GM21717 (cell line): ENCODE results near the gene SH3GLB1.
A peak's percentile ranks its signal among the peaks of the same experiment; 100 is the strongest.
"Not testable (repeated sequence)": the region's sequence is repeated elsewhere in the genome, so short reads cannot be mapped to it uniquely, and the experiment has no call there.

ENCODE experiments used
- ATAC-seq: cut with Tn5 transposase; IDR thresholded peaks from one replicate; pipeline ENCODE4 v1.9.1; 2021; ENCODE audit warnings: mild to moderate bottlenecking, moderate library complexity; ENCODE audit not compliant: unreplicated experiment

SH3GLB1 gene

DNA sequence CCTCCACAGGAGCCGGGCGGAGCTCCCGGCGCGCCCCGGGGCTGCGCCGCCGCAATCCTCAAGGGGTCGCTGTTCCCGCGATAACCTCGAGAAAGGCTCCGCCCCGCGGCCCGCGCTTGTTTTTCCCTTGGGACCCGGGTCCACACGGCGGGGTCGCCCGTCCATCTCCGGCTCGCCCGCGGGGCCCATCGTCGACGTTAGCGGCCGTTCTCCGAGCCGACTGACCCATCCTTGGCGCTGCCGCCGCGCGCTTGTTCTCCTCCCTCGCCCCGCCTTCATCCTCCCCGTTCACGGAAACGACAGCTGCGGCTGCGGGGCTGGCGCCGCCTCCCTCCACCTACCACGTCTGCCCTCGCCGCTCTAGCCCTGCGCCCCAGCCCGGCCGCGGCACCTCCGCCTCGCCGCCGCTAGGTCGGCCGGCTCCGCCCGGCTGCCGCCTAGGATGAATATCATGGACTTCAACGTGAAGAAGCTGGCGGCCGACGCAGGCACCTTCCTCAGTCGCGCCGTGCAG lies at the start of gene SH3GLB1:
SH3GLB1 (plus strand) TSS at position 119 of the 514 bp plus-strand sequence; CDS start at position 443, 324 bp downstream.
- ATAC-seq = peak; percentile 91

DNA sequence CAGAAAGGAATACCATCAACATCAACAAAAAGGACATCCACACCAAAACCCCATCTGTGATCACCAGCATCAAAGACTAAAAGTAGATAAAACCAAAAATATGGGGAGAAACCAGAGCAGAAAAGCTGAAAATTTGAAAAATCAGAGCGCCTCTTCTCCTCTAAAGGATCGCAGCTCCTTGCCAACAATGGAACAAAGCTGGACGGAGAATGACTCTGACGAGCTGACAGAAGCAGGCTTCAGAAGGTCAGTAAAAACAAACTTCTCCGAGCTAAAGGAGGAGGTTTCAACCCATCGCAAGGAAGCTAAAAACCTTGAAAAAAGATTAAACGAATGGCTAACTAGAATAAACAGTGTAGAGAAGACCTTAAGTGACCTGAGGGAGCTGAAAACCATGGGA lies 46.0 kb upstream of the SH3GLB1 start:
- ATAC-seq = not testable (repeated sequence)

DNA sequence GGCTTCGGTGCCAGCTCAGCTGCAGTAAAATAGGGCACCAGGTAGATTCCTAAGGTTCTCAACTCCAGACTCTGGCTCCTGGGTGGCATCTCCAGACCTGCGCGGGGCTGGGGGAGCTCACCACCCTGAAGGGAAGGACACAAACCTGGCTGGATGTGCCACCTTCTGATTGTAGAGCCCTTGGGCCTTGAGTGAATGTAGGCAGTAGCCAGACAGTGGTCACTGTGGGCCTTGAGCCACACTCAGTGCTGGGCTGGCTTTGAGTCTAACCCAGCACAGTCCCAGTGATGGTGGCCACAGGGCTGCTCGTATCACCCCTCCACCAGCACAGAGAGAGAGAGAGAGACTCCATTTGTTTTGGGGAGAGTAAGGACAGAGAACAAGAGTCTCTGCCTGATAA lies 38.0 kb upstream of the SH3GLB1 start:
- ATAC-seq = no peak

DNA sequence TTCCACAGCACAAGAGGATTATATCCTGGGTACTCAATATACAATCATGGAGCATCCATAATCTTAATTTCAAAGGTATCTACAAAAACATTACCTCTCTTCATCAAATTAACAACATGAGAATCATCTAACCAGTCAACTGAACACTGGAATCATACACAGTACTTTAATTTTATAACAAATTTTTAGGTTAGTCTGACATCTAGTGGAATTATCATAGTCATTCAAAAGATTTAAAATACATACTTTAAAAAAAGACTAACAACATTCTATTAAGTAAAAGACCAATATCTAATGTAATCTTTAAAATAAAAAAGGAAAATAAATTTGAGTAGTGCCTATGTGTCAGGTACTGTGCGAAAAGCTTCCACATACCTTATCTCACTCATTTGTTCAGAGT lies 16.8 kb upstream of the SH3GLB1 start:
- no peak for ATAC-seq

DNA sequence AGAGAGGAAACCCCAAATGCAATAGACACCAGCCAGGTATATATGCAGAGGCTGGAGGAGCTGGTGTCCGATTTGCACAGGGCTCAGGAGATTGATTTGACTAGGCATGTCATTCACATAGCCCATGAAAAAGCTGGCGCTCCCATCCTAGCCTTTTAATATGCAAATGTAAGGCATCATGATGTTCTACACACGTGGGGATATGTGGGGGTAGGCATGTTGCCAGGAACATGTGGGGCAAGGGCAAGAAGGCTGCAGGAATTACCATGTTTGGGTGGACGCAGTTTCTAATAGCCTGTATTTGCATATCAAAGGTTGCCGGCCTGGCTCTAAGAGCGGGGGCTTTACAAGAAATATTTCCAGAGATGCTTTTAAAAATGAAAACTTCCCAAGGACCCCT lies 11.7 kb upstream of the SH3GLB1 start:
- no peak for ATAC-seq

DNA sequence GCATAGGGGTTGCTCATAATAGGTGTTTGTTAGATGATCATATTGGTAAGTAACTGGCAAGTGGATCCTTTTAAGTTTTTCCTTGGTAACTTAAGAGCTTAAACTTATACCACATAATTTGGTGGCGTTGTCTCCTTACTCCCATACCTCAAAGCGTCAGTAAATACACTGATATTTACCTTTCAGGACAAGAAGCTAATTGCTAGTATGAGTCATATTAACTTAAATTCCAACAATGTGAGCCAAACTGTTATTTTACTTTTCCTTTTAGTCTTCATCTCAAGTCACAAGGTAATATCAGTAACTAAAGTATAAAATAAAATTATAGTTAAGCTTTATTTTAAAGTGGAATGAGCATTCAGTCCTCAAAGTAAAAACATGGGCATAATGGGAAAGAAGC lies 9.0 kb upstream of the SH3GLB1 start:
- ATAC-seq = no peak

DNA sequence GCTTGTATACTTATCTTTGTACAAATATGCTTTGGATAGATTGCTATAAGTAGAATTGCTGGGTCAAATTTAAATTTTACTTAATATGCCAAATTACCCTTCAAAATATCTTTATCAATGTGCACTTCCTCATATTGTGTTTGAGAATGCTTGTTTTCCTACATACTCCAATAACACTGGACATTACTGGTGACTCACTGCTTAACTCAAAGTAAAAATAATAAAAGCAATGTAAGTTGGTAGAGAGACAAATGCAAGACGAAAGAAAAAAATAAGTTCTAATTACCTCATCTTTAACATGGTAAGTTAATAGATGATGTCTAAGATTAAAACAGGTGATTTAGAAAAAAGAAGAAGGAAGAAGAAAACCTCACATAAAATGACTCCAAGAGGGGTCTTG lies 7.9 kb upstream of the SH3GLB1 start:
- no peak for ATAC-seq

DNA sequence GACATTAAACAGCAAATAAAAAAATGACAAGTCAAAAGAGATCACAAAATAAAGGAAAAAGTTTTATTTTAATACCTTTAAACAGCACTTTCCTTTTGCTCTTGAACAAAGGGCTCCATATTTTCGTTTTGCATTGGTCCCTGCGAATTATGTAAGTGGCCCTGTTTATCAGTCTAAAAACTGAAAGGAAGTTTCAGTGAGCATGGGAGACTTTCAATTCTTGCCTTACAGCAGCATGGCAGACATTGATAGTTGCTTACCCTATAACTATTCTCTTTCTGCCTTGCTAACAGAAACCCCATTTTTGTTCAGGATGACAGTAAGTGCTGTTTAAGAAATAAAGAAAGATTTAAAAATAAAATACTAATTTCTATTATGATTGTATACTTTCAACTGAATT lies 5.2 kb upstream of the SH3GLB1 start:
- peak; percentile 50 for ATAC-seq

DNA sequence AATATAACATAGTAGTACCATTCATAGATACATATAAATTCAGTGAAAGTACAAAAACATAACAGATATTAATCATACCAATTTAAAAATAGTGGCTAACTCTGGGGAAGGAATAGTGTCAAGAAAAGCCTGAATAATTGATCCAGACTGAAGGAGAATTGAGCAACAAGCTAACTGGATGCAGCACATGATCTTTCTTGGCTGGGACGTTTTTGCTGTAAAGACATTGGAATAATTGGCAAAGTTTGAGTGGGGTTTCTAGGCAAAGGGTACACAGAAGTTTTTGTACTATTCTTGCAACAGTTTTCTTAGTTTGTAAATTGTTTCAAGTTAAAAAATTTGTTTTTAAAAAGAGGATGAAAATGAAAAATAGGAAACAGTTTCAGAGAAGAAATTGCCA lies 2.6 kb upstream of the SH3GLB1 start:
- no peak for ATAC-seq

DNA sequence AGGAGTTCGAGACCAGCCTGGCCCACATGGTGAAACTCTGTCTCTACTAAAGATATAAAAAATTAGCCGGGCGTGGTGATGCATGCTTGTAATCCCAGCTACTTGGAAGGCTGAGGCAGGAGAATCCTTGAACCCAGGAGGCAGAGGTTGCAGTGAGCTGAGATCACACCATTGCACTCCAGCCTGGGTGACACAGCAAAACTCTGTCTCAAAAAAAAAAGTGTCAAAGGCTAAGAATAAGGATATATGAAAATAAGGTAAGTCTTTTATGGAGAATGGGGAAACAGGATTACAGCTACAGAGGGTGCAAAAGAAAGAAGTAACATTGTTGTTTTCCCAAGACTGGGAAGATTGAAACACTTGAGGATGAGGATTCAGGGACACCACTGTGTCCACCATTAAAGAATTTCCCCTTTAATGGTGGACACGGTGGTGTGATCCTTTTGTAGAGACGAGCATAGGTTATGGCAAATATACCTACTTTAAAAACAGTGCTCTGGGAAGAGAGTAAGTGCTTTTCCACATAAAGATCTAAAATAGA lies 1.4 kb upstream of the SH3GLB1 start:
- not testable (repeated sequence) for ATAC-seq

DNA sequence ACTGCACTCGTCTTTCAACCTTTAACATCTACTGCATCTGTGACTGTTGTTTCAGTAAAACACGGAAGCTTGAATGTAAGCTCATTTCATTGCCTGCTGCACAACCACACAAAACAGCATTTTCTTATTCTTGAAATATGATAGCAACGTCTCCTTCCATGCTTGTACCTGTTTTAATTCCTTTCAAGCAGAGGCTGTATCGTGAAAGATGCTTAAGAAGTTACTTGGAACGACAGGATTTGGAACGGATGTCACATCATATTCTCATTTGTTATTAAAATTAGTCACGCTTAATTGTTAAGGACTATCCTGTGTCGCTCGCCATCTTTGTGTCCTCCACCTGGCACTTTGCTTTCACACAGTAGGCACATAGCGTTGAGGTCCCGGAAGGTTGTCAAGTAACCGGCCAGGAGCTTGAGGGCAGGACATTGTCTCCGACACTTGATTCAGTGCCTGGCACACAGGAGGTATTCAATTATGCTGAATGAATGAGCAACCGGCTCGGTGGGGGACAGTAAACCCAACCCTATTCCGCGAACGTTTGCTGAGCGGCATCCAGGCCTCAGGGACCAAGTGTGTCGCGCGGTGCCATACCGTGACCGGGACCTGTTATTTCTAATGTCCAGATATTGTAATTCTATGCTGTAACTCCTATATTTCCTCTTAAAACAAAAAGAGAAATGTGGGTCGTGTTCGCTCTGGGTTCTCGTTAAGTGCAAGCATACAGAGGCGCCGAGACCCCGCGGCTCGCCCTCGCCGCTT lies 499 bp upstream of the SH3GLB1 start:
- peak; percentile 39 for ATAC-seq

DNA sequence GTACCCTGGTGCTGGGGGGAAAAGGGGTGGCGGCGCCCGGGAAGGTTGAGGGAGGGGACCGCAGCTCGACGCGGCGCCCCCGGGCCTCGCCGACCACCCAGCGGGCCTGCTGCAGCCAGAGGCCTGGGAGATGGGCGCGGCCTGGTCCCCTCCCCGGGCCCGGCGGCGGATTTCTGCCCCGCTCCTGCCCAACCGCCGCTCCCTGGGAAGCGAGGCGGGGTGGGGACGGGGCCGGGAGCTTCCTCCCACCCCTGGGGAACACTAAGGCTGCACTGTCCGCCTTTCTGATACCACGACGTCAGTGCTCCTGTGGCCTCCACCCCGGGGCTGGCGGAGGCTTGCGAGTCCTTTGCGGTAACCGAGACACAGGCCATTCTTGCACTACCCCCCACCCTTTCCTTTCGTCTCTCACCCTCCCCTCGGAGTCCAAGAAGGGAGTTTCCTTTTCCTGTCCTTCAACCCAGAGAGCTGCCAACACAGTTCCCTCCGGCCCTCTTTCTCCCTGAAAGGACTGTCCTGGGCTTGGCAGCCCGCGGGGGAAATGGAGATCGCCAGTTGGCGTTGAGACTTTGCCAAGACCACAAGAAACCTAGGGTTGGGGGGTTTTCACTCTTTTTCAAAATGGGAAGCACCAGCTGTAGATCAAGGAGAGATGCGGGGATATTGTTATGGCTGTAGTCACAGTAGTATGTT lies 742 bp downstream of the SH3GLB1 start:
- peak; percentile 40 for ATAC-seq

DNA sequence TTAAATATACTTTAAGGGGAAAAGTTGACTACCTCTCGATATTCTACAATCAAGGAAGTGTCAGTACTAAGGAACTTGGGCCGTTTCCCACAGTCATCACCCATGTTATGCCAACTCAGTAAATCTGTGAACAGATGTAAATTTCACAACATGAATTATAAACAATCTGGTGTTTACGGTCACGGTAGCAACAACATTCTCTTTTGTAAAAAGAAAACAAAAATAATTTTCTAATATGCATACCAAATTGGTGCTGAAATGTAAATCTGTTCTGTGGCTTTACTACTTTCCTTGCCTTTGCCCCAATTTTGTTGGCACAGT lies 1.2 kb downstream of the SH3GLB1 start:
- ATAC-seq = no peak

DNA sequence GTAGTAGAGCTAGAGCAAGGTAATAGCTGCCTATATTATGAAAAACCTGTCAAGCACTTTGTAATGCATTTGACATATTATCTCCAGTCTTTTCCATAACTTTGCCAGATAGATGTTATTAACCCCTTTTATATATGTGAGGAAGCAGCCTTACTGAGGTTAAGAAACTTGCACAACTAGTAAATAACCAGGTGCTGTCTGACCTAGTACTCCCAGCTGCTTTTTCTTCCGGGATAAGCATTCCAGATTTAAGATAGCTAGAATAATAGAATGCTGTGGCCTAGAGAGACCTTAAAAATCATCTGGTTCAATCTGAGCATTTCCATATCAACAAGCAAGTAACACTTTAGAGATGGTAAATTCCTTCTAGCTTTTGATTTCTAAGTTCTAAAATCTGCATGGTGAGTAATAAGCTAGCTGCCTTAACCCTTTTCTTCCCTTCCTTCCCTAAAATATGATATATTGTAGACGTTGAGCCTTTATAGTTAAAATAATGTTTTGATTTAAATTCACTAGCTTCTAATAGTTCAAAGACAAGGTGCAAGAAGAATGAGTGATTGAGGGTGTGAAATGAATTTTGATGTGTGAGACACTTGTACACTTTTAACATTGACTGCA lies 1.8 kb downstream of the SH3GLB1 start:
- ATAC-seq = no peak

DNA sequence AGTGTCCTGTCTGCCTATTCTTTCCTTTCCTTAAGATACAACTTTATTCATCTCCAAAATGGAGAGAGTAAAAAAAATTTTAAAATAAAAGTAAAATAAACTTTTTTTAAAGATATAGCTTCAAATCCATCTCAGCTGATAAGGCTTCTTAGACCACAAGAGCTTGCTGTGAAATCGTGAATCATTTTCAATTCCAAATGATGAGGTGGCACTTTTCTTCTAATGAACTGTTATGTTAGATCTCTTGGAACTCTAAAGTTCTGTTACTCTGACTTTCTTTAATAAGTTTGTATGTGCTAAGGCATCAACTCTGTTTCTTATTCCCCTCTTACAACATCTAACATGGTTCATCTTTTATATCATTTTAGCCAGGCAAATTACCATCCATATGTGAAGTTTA lies 4.5 kb downstream of the SH3GLB1 start:
- no peak for ATAC-seq

DNA sequence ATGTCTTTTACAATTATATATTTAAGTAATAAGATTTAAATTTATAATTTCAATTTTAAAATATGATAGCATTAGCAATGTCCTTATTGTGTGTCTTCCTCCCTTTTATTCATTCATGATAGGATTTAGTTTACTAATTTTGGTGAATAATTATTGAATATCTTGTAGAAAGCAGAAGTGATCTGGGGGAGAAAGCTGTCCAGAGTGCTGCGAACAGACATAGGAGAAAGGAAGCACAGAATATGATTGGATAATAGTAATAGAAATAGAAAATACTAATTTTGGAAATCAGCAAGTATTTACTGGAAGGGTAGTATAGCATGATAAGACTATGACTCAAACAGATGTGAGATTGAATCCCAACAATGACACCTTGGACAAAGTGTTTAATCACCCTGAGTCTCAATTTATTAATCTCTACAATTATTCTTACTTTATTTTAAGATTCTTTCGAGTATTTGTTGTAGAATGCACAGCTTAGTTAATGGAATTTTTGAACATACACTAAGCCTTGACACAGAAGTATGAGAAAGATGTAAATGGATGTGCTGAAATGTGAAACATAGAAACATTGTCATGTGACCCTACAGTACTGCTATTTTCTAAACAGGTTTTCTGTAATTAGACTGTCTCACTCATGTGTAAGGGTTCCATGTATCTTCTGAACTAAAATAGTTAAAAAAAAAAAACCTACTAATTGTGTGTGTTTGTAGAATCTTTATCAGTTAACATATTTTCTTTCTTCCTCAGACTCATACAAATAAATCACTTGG lies 7.9 kb downstream of the SH3GLB1 start:
- no peak for ATAC-seq

DNA sequence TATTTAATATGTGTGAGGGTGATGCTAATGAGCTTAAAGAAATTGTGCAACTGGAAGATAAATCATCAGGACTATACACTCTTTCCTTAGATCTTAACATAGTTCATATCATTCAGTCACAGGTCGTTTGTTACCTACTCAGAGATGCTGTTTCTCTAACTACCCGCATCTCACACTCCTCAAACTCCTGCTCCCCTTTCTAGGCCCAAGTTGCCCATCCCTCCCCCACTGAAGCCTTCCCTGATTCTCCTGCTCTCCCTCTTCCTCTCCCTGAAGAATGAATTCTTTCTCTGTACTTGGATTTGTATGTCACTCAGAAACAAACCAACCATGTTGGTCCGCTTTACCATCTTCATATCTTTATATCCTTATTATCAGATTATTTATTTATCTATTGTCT lies 9.1 kb downstream of the SH3GLB1 start:
- no peak for ATAC-seq

DNA sequence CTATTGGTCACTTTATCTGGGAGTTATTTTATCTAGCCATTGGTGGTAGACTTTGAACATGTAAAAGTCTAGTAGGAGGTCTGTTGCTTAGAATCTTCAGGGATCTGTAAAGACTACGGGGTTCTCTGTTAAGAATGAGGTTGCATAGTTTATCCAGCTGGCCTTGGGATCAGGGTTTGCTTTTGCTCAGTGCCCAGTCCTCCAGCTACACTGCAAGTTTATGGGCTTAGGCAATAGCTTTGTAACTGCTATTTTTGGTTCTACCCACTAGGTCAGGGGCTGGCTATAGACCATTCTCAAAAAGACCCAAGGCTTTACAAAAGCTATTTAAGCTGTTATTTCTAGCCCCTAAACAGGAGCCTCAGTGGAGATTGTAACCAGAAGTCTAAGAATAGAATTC lies 9.8 kb downstream of the SH3GLB1 start:
- no peak for ATAC-seq

DNA sequence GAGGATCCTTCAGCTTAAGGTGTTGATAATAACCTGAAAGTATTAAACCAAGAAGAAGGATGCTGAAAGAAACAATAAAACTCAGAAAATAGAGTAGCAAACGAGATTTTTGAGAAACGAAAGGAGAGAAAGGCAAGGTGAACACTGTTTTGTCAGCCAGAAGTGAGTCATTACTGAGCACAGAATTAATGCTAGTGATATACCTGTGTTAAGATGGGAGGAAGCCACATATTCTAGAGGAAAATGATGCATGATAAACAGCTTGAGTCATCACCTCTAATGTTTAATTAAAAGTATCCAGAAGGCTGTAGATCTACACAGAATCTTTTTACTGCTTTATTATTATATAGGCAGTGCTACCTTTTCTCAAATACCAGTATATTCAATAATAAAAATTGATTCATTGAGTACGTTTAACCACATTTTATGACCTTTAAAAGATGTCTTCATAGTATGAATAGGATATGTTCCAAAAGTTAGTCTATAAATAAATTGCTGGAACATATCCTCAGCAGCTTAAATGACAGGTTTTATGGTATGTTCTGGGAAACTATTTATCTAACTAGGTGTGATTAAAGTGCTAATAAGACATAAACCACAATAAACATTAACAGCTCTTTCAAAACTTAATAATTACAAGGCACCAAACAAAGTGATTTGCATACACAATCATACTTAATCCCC lies 10.3 kb downstream of the SH3GLB1 start:
- no peak for ATAC-seq

DNA sequence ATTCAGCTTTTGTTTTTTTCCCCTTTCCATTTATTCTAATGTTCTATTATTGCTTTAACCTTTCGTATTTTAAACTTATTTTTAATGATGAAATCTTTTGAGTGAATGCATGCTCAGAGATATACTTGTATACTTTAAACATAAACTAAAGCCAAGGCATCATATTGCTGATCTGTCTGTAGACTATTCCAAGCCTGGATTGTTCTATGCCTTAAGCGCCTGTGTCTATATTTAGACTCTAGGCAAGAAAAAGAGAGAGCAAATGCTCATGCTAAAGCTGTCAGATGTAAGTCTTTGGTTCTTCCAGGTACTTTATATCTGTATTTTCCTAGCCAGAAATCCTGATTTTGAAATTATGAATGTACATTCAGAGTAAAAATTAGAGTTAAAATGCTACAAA lies 14.4 kb downstream of the SH3GLB1 start:
- ATAC-seq = no peak
